PC-3 (cell line): ENCODE results near the gene CACNA1A. TPM values are rescaled to one million over a fixed set of nuclear protein-coding genes. Genes with fewer than 3 reads are reported as not detected.

Experiments used
- ATAC-seq: fragments of 200-7000 bp; cut with Tn5 transposase; 2 replicates; pipeline ENCODE4 v1.9.1; 2020; ENCODE audit warnings: mild to moderate bottlenecking, moderate library complexity
- BruUV-seq: library from RNA; stranded (reverse); fragments of 400-500 nt; replicated peaks from 2 replicates; lab custom pipeline; 2021; lab: Mats Ljungman, UMichigan
- CTCF ChIA-PET: fragments of 300-600 bp; sonication (Branson Sonifier 250); formaldehyde crosslinking; loops from one replicate; lab custom pipeline; 2022; ENCODE audit warnings: antibody characterized with exemption; lab: Charles Lee
- POLR2A ChIA-PET: fragments of 300-600 bp; sonication (Branson Sonifier 250); formaldehyde crosslinking; loops from one replicate; lab custom pipeline; 2022; ENCODE audit warnings: antibody characterized with exemption; ENCODE audit not compliant: unreplicated experiment; lab: Charles Lee
- DNase-seq: peaks from one replicate; pipeline ENCODE4 v3.0.0-alpha.2; 2015
- H2AFZ ChIP-seq: fragments of 300-600 bp; sonication (generic); 2 replicates; pipeline ENCODE4 v1.6.0; 2016; ENCODE audit warnings: antibody characterized with exemption, low read length
- H3F3A ChIP-seq: fragments of 300-600 bp; sonication (generic); one replicate; pipeline ENCODE4 v1.6.0; 2017; ENCODE audit warnings: antibody characterized with exemption, low read length, control low read depth, mild to moderate bottlenecking; ENCODE audit not compliant: unreplicated experiment
- H3K27ac ChIP-seq: fragments of 300-600 bp; sonication (generic); 2 replicates; pipeline ENCODE4 v1.5.1; 2016; ENCODE audit warnings: mild to moderate bottlenecking, low read length
- H3K27me3 ChIP-seq: fragments of 300-600 bp; sonication (generic); 2 replicates; pipeline ENCODE4 v1.6.1; 2016; ENCODE audit warnings: low read length, mixed read lengths
- H3K36me3 ChIP-seq: fragments of 300-600 bp; sonication (generic); 2 replicates; pipeline ENCODE4 v1.6.1; 2016; ENCODE audit warnings: low read depth, mixed run types, low read length, mixed read lengths
- H3K4me1 ChIP-seq: fragments of 300-600 bp; sonication (generic); 2 replicates; pipeline ENCODE4 v1.5.1; 2016; ENCODE audit warnings: low read length; ENCODE audit not compliant: insufficient read depth
- H3K4me2 ChIP-seq: fragments of 300-600 bp; sonication (generic); 2 replicates; pipeline ENCODE4 v1.6.0; 2016; ENCODE audit warnings: low read length
- H3K4me3 ChIP-seq: fragments of 300-600 bp; sonication (generic); 2 replicates; pipeline ENCODE4 v1.5.1; 2016; ENCODE audit warnings: mild to moderate bottlenecking, low read length, mixed read lengths
- H3K79me2 ChIP-seq: fragments of 300-600 bp; sonication (generic); 2 replicates; pipeline ENCODE4 v1.6.1; 2017; ENCODE audit warnings: low read length, mixed read lengths
- H3K9ac ChIP-seq: fragments of 300-600 bp; sonication (generic); 2 replicates; pipeline ENCODE4 v1.6.0; 2016; ENCODE audit warnings: mild to moderate bottlenecking, low read length
- H3K9me2 ChIP-seq: fragments of 300-600 bp; sonication (generic); replicated peaks from 2 replicates; pipeline ENCODE4 v1.6.1; 2016; ENCODE audit warnings: mixed run types, low read length, mixed read lengths
- H3K9me3 ChIP-seq: fragments of 300-600 bp; sonication (generic); 2 replicates; pipeline ENCODE4 v1.6.1; 2016; ENCODE audit warnings: low read length, mixed read lengths
- H4K20me1 ChIP-seq: fragments of 300-600 bp; sonication (generic); 2 replicates; pipeline ENCODE4 v1.6.1; 2016; ENCODE audit warnings: low read length, mixed read lengths
- EZH2 ChIP-seq: fragments of 300-600 bp; sonication (generic); IDR thresholded peaks from one replicate; pipeline ENCODE4 v1.6.1; 2017; ENCODE audit warnings: antibody characterized with exemption, mild to moderate bottlenecking, low read length; ENCODE audit not compliant: unreplicated experiment
- EZH2phosphoT487 ChIP-seq: fragments of 300-600 bp; sonication (generic); IDR thresholded peaks from 2 replicates; pipeline ENCODE4 v1.6.1; 2018; ENCODE audit warnings: mild to moderate bottlenecking, antibody characterized with exemption, low read length, borderline replicate concordance
- intact Hi-C: fragments of 100-400 bp; cut with micrococcal nuclease; formaldehyde crosslinking; loops from 2 replicates; pipeline ENCODE4 v1.9.0; 2023
- total RNA-seq: library from RNA; depleted of rRNA; stranded (reverse); fragments of >200 nt; gene quantifications from 2 replicates; pipeline ENCODE4 v1.2.3, GENCODE V29; 2014
- TF ChIP-seq, protein P1 (sequence below): fragments of 300-600 bp; sonication (generic); conservative IDR thresholded peaks from 2 replicates; pipeline ENCODE4 v1.5.1; 2017; ENCODE audit warnings: antibody characterized with exemption, low read depth, mild to moderate bottlenecking, low read length

The CACNA1A gene
- total RNA-seq, 1 experiment from 2014 or later, result 0.62 TPM

DNA sequence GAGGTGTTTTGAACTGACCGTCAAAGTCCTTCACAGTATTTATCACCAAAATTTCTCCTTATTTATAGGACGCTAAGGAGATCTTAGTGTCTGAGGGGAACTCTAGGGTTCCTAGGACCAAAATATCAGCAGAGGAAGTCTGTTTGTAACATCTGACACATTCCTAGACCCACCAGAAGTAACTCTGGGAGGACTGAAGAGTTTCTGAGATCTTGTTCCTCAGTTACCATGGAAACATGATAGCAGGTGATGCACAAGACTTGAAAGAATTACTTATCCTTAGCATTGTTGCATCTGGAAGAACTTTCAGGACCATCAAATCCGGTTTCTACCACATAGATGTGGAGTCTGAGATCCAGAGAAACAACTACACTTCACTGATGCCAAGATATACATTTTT lies 191.5 kb downstream of the CACNA1A start:
- no peak for TF ChIP-seq EZH2phosphoT487
- TF ChIP-seq, protein P1, sequence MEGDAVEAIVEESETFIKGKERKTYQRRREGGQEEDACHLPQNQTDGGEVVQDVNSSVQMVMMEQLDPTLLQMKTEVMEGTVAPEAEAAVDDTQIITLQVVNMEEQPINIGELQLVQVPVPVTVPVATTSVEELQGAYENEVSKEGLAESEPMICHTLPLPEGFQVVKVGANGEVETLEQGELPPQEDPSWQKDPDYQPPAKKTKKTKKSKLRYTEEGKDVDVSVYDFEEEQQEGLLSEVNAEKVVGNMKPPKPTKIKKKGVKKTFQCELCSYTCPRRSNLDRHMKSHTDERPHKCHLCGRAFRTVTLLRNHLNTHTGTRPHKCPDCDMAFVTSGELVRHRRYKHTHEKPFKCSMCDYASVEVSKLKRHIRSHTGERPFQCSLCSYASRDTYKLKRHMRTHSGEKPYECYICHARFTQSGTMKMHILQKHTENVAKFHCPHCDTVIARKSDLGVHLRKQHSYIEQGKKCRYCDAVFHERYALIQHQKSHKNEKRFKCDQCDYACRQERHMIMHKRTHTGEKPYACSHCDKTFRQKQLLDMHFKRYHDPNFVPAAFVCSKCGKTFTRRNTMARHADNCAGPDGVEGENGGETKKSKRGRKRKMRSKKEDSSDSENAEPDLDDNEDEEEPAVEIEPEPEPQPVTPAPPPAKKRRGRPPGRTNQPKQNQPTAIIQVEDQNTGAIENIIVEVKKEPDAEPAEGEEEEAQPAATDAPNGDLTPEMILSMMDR, result no peak
- TF ChIP-seq EZH2, result no peak
- H3K27ac ChIP-seq, result no peak overlapping the region
- POLR2A ChIA-PET, result no interaction called here
- H3K27me3 ChIP-seq, result peaks cover 54% of the 10 kb centered on the region
- H4K20me1 ChIP-seq, result no peaks in the 10 kb centered on the region
- H3K9ac ChIP-seq, result no peak overlapping the region
- H3K36me3 ChIP-seq, result no peaks in the 10 kb centered on the region
- no peak overlapping the region for H3K4me3 ChIP-seq
- H3K4me2 ChIP-seq, result no peak overlapping the region
- CTCF ChIA-PET, result no interaction called here
- no peaks in the 10 kb centered on the region for H3K9me3 ChIP-seq
- H2AFZ ChIP-seq, result no peak overlapping the region
- ATAC-seq, result no peak
- no peak for DNase-seq
- no peaks in the 10 kb centered on the region for H3F3A ChIP-seq
- no peaks in the 10 kb centered on the region for H3K9me2 ChIP-seq
- BruUV-seq, result no TSS peak
- H3K4me1 ChIP-seq, result no peaks in the 10 kb centered on the region
- H3K79me2 ChIP-seq, result no peaks in the 10 kb centered on the region
- intact Hi-C loops, result no loop called here

DNA sequence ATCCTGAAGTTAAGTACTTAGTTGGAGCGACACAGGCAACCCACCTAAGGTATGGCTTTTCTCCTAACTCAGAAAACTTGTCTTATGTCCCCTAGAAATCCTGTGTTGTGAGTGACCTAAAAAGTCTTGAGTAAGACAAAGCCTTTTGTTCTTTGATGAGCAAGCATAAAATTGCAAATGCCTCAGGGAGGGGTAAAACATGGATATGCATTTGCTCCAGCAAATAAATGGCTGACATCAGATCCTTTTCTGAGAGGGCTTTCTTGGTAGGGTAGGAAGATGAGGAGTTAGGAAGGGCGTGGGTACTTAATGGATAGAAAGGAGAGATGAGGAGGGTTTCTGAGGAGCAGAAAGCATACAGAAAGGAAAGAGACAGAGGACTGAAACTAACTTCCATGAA lies 192.4 kb downstream of the CACNA1A start:
- no peak overlapping the region for H3K27ac ChIP-seq
- H3K79me2 ChIP-seq, result no peaks in the 10 kb centered on the region
- no peak overlapping the region for H3K4me2 ChIP-seq
- H3K9me2 ChIP-seq, result no peaks in the 10 kb centered on the region
- no peaks in the 10 kb centered on the region for H3F3A ChIP-seq
- ChIA-PET POLR2A (no interaction called here), CTCF (interaction anchor here (0.6 kb wide), 1 partner anchor 210 kb away, joined by 3 read pairs; no protein-coding TSS in a partner anchor)
- H3K4me3 ChIP-seq, result no peak overlapping the region
- H3K9ac ChIP-seq, result no peak overlapping the region
- no peak overlapping the region for H2AFZ ChIP-seq
- peaks cover 45% of the 10 kb centered on the region for H3K27me3 ChIP-seq
- intact Hi-C loops, result no loop called here
- ATAC-seq, result no peak
- H3K9me3 ChIP-seq, result no peaks in the 10 kb centered on the region
- H3K4me1 ChIP-seq, result no peaks in the 10 kb centered on the region
- DNase-seq, result no peak
- TF ChIP-seq EZH2 (no peak), EZH2phosphoT487 (no peak)
- TF ChIP-seq, protein P1, result no peak
- H4K20me1 ChIP-seq, result no peaks in the 10 kb centered on the region
- H3K36me3 ChIP-seq, result no peaks in the 10 kb centered on the region
- no TSS peak for BruUV-seq

DNA sequence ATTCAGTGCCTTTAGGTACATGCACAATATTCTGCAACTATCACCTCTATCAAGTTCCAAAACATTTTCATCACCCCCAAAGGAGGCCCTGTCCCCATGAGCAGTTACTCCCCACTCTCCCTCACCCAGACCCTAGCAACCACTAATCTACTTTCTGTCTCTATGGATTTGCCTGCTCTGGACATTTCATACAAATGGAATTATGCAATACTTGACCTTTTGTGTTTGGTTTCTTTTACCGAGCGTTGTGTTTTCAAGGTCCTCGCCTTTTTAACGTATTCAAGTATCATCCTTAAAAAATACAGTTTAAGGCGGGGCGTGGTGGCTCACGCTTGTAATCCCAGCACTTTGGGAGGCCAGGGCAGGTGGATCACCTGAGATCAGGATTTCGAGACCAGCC lies 196.4 kb downstream of the CACNA1A start:
- BruUV-seq, result no TSS peak
- no peak overlapping the region for H3K4me3 ChIP-seq
- ATAC-seq, result no peak
- TF ChIP-seq, protein P1, result no peak
- TF ChIP-seq EZH2phosphoT487 (no peak), EZH2 (no peak)
- no peak overlapping the region for H2AFZ ChIP-seq
- H3K9ac ChIP-seq, result no peak overlapping the region
- H3F3A ChIP-seq, result no peaks in the 10 kb centered on the region
- ChIA-PET CTCF (no interaction called here), POLR2A (no interaction called here)
- intact Hi-C loops, result no loop called here
- H3K9me2 ChIP-seq, result no peaks in the 10 kb centered on the region
- no peaks in the 10 kb centered on the region for H3K36me3 ChIP-seq
- H3K4me1 ChIP-seq, result no peaks in the 10 kb centered on the region
- no peak overlapping the region for H3K4me2 ChIP-seq
- H3K9me3 ChIP-seq, result no peaks in the 10 kb centered on the region
- peaks cover 42% of the 10 kb centered on the region for H3K27me3 ChIP-seq
- H3K79me2 ChIP-seq, result no peaks in the 10 kb centered on the region
- DNase-seq, result no peak
- H4K20me1 ChIP-seq, result no peaks in the 10 kb centered on the region
- no peak overlapping the region for H3K27ac ChIP-seq
